RWPE1 (cell line): ENCODE measurements around the gene MANBA.
"Not testable (repeated sequence)": the region's sequence is repeated elsewhere in the genome, so short reads cannot be mapped to it uniquely, and the experiment has no call there.

Source experiments
- CTCF ChIA-PET: fragments of 350-600 bp; sonication (Branson Sonifier 250); formaldehyde crosslinking; extraction: SDS; loops from one replicate; lab custom pipeline; 2021; lab: Yijun Ruan, JAX
- POLR2A ChIA-PET: fragments of 400-600 bp; formaldehyde crosslinking; extraction: SDS; loops from one replicate; lab custom pipeline; 2020; ENCODE audit warnings: antibody characterized with exemption; ENCODE audit not compliant: low non-redundant PET; lab: Yijun Ruan, JAX
- DNase-seq: peaks from one replicate; pipeline ENCODE4 v3.0.0; 2012; ENCODE audit warnings: low spot score
- H3K27ac ChIP-seq: fragments of 450-650 bp; 2 replicates; pipeline ENCODE4 v1.5.1; 2017
- CTCF ChIP-seq: fragments of 450-650 bp; conservative IDR thresholded peaks from 2 replicates; pipeline ENCODE4 v1.5.1; 2017; ENCODE audit warnings: low read depth, mild to moderate bottlenecking

The MANBA gene

GRCh38 chr4:102717448-102718092 lies 43.2 kb downstream of the MANBA start:
- TF ChIP-seq CTCF = no peak
- POLR2A ChIA-PET = no interaction called here
- DNase-seq = no peak
- CTCF ChIA-PET = no interaction called here
- peak overlapping the region; percentile 35; the same call in 1 of the 2 replicates for H3K27ac ChIP-seq

GRCh38 chr4:102715057-102715456 lies 45.7 kb downstream of the MANBA start:
- ChIA-PET POLR2A (no interaction called here), CTCF (interaction anchor here (0.6 kb wide), 2 partner anchors 42 to 151 kb away, joined by 3 read pairs; no protein-coding TSS in a partner anchor)
- H3K27ac ChIP-seq = no peak overlapping the region
- no peak for TF ChIP-seq CTCF
- no peak for DNase-seq

- CTCF ChIA-PET = interaction anchor here (0.7 kb wide), 1 partner anchor 86 kb away, joined by 6 read pairs; no protein-coding TSS in a partner anchor
- H3K27ac ChIP-seq, DNase-seq, POLR2A ChIA-PET: not testable (repeated sequence)
Observed at GRCh38 chr4:102713774-102714173, 47.0 kb downstream of the MANBA start.

- CTCF ChIA-PET = no interaction called here
- peak; percentile 23 for DNase-seq
- POLR2A ChIA-PET = no interaction called here
- no peak overlapping the region for H3K27ac ChIP-seq
- no peak for TF ChIP-seq CTCF
Observed at GRCh38 chr4:102713096-102713495, 47.7 kb downstream of the MANBA start.

GRCh38 chr4:102710986-102711385 lies 49.8 kb downstream of the MANBA start:
- DNase-seq = no peak
- ChIA-PET CTCF (no interaction called here), POLR2A (no interaction called here)
- no peak for TF ChIP-seq CTCF
- H3K27ac ChIP-seq = no peak overlapping the region

GRCh38 chr4:102709060-102709459 lies 51.7 kb downstream of the MANBA start:
- POLR2A ChIA-PET = not testable (repeated sequence)

GRCh38 chr4:102707150-102707549 lies 53.6 kb downstream of the MANBA start:
- H3K27ac ChIP-seq = no peak overlapping the region
- ChIA-PET CTCF (no interaction called here), POLR2A (no interaction called here)
- no peak for TF ChIP-seq CTCF
- no peak for DNase-seq

More at GRCh38 chr4:102709060-102709459, 51.7 kb downstream of the MANBA start:
- H3K27ac ChIP-seq, DNase-seq, CTCF ChIA-PET: not testable (repeated sequence)
